LNCaP clone FGC (cell line): Measurements from ENCODE around the gene SPINK13.
"Not testable (repeated sequence)": the region's sequence is repeated elsewhere in the genome, so short reads cannot be mapped to it uniquely, and the experiment has no call there.

Source experiments
- DNase-seq: peaks from one replicate; pipeline ENCODE4 v3.0.0-alpha.2; 2011; ENCODE audit warnings: low read depth
- H3K4me3 ChIP-seq: 2 replicates; pipeline ENCODE4 v1.5.1; 2011; ENCODE audit warnings: mild to moderate bottlenecking, low read depth, low read length, control low read depth
- TF ChIP-seq, protein P1 (sequence below): IDR thresholded peaks from 2 replicates; pipeline ENCODE4 v1.5.1; 2012; ENCODE audit warnings: mild to moderate bottlenecking; ENCODE audit not compliant: control insufficient read depth, insufficient read depth; ENCODE audit errors: extremely low read depth

SPINK13 gene

DNA sequence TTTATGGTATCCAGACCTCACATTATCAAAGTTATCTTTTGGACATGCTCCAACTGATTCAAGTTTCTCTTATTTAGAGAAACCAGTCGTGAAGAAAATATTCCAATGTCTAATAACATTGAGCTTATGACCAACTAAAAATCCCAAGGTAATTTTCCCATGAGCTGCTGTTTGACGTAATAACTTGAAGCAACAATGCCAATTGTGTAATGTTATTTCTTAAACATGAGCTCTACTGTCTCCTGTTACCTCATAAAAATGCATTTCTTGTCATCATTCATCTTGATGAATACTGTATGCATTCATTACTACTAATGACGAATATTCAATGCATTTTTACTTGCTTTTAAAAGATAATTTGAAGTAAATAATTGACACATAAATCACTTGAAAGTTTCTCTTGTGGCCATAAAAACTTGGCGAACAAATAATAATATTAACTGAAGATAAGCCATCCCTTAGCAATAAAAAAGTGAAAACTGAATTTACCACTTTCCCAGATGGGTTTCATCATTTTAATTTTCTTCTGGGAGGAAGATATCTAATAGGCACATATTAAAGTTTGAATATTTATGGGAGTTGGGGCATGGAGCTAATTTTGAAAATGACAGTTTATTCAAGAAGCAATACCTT is 30.7 kb upstream of the SPINK13 start:
- no peak for DNase-seq
- TF ChIP-seq, protein P1, sequence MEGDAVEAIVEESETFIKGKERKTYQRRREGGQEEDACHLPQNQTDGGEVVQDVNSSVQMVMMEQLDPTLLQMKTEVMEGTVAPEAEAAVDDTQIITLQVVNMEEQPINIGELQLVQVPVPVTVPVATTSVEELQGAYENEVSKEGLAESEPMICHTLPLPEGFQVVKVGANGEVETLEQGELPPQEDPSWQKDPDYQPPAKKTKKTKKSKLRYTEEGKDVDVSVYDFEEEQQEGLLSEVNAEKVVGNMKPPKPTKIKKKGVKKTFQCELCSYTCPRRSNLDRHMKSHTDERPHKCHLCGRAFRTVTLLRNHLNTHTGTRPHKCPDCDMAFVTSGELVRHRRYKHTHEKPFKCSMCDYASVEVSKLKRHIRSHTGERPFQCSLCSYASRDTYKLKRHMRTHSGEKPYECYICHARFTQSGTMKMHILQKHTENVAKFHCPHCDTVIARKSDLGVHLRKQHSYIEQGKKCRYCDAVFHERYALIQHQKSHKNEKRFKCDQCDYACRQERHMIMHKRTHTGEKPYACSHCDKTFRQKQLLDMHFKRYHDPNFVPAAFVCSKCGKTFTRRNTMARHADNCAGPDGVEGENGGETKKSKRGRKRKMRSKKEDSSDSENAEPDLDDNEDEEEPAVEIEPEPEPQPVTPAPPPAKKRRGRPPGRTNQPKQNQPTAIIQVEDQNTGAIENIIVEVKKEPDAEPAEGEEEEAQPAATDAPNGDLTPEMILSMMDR, result no peak
- H3K4me3 ChIP-seq, result no peak overlapping the region

DNA sequence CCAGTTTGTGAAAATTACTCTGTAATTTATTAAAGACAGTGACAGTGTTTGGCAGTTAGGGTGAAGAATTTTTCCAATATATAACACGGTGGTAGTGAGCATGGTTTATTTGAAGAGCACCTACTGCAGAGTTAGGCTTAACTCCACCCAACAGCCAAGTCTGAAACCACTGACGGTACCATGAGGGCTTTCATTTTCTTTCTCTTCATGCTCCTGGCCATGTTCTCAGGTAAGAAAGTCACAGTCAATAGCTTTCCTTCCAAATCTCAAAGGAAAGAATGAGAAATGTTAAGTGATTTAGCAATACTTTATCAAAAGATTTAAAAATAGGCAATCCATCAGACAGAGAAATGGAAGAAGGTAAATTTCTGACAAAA is 30.2 kb upstream of the SPINK13 start, which contains the start of gene MARCOL:
TSS of gene MARCOL (plus strand) at position 108 of the 377 bp plus-strand sequence. CDS start at position 181, 73 bp downstream.
- TF ChIP-seq, protein P1, result no peak
- no peak within 1 kb of the TSS for H3K4me3 ChIP-seq
- DNase-seq, result no peak

DNA sequence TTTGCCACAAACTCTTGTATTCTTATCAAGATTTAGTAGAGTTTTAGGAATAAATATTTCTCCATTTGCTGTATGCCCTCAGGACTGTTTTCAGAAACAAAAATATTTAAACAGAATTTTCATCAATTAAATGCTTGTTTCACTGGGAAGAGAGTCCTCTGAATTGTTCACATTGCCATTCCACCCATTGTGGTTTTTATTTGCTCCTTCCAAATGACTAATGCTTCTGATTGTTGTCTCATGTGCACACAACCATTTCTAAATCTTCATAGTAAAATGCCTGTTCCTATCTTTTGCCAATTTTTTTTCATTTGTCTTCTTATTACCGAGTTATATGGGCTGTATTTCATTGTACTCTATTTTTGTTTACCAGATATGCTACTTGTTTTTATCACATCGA is 19.7 kb upstream of the SPINK13 start:
- H3K4me3 ChIP-seq, result no peak overlapping the region
- DNase-seq, result no peak
- TF ChIP-seq, protein P1, result no peak

DNA sequence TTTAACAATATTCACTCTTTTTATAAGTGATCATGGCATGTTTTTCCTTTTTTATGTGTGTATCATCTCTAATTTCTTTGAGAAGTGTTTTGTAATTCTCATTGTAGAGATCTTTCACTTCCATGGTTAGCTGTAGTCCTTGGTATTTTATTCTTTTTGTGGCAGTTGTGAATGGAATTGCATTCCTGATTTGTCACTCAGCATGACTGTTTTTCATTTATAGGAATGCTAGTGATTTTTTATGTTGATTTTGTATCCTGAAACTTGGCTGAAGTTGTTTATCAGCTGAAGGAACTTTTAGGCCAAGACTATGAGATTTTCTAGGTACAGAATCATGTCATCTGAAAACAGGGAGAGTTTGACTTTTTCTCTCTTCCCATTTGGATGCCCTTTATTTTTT is 13.1 kb upstream of the SPINK13 start:
- H3K4me3 ChIP-seq, result no peak overlapping the region
- DNase-seq, result no peak
- TF ChIP-seq, protein P1, result no peak

DNA sequence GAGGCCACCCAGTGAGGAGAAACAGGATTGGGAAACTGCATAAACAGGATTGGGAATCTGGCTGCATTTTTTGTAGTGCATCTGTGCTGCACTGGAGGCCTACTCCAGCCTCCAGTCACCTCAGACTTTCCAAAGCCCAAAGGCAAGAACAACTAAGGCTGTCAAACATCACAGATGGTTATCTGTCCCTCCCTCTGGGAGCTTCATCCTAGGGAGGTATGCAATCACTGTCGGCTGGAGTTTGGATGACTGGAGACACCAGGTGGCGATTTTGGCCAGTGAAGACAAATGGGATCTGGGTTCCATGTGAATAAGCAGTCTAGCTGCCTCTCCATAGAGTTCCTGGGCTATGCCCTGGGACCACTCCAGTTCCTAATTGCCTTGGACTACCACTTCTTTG is 9.3 kb upstream of the SPINK13 start:
- TF ChIP-seq, protein P1, result no peak
- H3K4me3 ChIP-seq, result no peak overlapping the region
- DNase-seq, result no peak

DNA sequence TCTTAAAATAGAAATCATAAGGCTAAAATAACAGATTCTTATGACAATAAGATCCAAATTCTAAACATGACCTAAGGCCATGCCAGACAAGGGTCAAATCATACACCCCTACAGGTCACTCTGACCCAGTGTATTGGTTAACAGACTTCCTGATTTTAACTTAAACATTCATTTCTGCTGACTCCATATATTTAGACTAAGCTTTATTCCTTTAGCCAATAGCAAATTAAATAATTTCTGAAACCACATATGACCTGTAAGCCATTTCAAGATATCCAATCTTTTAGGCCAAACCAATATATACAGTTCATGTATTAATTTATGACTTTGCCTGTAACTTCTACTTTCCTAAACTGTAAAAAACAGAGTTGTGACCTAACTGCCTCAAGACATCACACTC is 7.4 kb upstream of the SPINK13 start:
- H3K4me3 ChIP-seq, result no peak overlapping the region
- TF ChIP-seq, protein P1, result no peak
- no peak for DNase-seq

DNA sequence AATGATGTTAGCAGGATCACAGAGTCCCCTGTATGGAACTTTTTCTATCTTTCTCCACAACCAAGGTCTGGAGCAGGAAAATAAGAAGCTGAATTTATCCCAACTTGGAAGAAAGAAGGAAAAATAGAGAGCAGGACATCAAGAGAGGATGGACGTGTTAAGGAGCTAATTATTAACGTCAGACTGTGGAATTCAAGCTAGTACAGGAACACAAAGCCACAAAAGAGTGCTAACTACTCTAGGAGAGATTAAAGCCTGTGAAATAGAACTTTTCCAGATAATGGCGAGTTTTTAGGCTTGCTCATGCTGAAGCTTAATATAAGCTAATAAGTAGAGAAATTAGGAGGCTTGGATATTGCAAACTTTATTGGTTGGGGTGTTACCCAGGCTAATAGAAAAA is 632 bp upstream of the SPINK13 start:
- no peak overlapping the region for H3K4me3 ChIP-seq
- TF ChIP-seq, protein P1, result no peak
- no peak for DNase-seq

DNA sequence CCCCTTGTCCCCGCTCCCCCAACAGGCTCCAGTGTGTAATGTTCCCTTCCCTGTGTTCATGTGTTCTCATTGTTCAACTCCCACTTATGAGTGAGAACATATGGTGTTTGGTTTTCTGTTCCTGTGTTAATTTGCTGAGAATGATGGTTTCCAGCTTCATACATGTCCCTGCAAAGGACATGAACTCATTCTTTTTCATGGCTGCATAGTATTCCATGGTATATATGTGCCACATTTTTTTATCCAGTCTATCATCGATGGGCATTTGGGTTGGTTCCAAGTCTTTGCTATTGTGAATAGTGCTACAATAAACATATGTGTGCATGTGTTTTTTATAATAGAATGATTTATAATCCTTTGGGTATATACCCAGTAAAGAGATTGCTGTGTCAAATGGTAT is 6.5 kb downstream of the SPINK13 start:
- DNase-seq, H3K4me3 ChIP-seq: not testable (repeated sequence)

DNA sequence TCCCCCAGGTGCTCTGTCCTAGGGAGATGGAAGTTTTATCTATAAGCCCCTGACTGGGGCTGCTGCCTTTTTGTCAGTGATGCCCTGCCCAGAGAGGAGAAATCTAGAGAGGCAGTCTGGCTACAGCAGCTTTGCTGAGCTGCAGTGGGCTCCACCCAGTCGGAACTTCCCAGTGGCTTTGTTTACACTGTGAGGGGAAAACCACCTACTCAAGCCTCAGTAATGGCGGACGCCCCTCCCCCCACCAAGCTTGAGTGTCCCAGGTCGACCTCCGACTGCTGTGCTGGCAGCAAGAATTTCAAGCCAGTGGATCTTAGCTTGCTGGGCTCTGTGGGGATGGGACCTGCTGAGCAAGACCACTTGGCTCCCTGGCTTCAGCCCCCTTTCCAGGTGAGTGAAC is 12.3 kb downstream of the SPINK13 start:
- not testable (repeated sequence) for DNase-seq

DNA sequence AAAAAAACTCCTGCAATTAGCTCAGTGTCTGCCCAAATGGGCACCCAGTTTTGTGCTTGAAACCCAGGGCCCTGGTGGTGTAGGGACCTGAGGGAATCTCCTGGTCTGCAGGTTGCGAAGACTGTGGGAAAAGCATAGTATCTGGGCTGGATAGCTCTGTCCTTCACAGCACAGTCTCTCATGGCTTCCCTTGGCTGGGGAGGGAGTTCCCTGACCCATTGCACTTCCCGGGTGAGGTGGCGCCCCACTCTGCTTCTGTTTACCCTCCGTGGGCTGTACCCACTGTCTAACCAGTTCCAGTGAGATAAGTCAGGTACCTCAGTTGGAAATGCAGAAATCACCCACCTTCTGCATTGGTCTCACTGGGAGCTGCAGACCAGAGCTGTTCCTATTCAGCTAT is 12.7 kb downstream of the SPINK13 start:
- H3K4me3 ChIP-seq, DNase-seq: not testable (repeated sequence)

More for the DNA sequence above, 12.3 kb downstream of the SPINK13 start:
- H3K4me3 ChIP-seq, result not testable (repeated sequence)
